Measurements from ENCODE around the gene IGLON5. TPM values are rescaled to one million over a fixed set of nuclear protein-coding genes. Genes with fewer than 3 reads are reported as not detected.
A peak's percentile ranks its signal among the peaks of the same experiment; 100 is the strongest.

IGLON5 gene
- total RNA-seq, 4 donors from 2014 or later = not detected

DNA sequence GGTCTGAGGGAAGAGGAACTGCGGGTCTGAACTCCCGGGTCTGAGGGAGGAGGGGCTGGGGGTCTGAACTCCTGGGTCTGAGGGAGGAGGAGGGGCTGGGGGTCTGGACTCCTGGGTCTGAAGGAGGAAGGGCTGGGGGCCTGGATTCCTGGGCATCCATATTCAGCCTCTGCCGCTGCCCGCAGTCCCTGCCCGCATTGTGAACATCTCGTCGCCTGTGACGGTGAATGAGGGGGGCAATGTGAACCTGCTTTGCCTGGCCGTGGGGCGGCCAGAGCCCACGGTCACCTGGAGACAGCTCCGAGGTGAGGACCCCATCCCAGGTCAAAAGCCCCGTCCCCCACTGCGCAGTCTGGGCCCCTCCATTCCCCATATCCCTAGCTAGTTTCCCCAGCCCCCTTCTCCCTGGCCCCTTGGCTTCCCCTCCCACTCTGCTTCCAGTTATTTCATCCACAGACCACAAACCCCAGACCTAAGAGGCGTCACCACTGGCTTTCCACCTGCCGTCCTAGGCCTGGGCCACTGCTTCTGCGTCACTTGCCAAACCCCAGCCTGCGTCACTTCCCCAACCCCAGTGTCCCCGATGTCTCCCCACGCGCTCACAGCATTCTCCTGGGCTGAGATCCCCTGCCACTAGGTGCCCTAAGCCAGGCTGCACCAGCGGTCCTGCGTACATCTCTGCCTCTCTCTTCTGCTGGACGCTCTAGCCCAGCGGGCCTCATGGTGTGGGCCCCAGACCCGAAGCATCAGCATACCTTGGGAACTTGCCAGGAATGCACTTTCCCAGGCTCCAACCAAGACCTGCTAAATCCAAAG lies 13.9 kb downstream of the IGLON5 start:
- H3K27me3 ChIP-seq = peaks cover 93% of the 10 kb centered on the region
- no peak for ATAC-seq
- H3K27ac ChIP-seq = no peak overlapping the region
- no peaks in the 10 kb centered on the region for H3K9me3 ChIP-seq
- peaks cover 0 to 13% (median 0%) of the 10 kb centered on the region in 3 donors for H3K4me1 ChIP-seq
- no peak overlapping the region for H3K4me3 ChIP-seq
- 56 to 75% methylated on average over 11 to 20 of the region's 26 CpGs for WGBS, 2 donors (ENCODE audit: low coverage in 1 of 2)
- TF ChIP-seq POLR2A (IDR thresholded peaks at IDR 0.05) (no peak), EP300 (IDR thresholded peaks at IDR 0.05) (no peak), POLR2AphosphoS5 (IDR thresholded peaks at IDR 0.05) (no peak)
- TF ChIP-seq, protein P1, sequence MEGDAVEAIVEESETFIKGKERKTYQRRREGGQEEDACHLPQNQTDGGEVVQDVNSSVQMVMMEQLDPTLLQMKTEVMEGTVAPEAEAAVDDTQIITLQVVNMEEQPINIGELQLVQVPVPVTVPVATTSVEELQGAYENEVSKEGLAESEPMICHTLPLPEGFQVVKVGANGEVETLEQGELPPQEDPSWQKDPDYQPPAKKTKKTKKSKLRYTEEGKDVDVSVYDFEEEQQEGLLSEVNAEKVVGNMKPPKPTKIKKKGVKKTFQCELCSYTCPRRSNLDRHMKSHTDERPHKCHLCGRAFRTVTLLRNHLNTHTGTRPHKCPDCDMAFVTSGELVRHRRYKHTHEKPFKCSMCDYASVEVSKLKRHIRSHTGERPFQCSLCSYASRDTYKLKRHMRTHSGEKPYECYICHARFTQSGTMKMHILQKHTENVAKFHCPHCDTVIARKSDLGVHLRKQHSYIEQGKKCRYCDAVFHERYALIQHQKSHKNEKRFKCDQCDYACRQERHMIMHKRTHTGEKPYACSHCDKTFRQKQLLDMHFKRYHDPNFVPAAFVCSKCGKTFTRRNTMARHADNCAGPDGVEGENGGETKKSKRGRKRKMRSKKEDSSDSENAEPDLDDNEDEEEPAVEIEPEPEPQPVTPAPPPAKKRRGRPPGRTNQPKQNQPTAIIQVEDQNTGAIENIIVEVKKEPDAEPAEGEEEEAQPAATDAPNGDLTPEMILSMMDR (IDR thresholded peaks at IDR 0.05) = no peak
- H3K36me3 ChIP-seq = peaks cover 0 to 6% of the 10 kb centered on the region in 2 donors

DNA sequence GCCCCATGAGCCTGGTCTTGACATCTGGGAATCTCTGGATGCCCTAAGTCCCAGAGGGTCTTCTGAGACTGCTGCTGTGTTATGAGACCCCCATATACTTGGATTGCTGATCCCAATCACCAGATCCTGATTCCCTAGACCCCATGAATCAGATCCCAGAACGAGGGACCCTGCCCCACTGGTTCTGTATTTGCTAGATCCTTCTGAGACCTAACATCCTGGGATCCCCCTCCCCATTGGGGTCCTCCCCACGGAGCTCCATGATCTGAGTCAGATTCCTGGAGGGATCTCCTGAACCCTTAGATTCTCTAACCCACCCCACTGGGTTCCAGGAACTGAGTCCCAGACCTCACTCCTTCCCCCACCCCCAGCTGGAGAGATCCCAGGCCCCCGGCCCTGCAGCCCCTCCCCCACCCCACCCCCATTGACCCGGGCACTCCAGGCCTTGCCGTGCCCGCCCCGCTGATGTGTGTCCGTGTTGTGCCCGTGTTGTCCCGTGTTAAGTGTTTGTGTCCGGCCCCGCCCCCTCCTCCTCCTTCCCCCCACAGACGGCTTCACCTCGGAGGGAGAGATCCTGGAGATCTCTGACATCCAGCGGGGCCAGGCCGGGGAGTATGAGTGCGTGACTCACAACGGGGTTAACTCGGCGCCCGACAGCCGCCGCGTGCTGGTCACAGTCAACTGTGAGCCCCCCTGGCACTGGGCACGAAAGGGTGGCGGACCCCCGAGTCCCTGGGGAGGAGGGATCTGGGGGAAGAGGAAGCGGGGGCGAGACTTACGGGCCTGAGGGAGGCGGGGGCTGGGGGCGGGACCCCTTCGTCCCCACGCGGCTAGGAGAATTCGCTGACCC lies 15.0 kb downstream of the IGLON5 start:
- H3K4me1 ChIP-seq = peaks cover 0 to 13% (median 0%) of the 10 kb centered on the region in 3 donors
- H3K9me3 ChIP-seq = peaks cover 0 to 6% (median 0%) of the 10 kb centered on the region in 3 donors
- ATAC-seq = no peak
- no peak overlapping the region for H3K4me3 ChIP-seq
- 26 to 86% methylated on average over 1 to 6 of the region's 36 CpGs for WGBS, 2 donors (ENCODE audit: low coverage in 1 of 2)
- H3K27ac ChIP-seq = no peak overlapping the region
- no peak for TF ChIP-seq POLR2A (IDR thresholded peaks at IDR 0.05)
- TF ChIP-seq EP300 (IDR thresholded peaks at IDR 0.05) = no peak
- TF ChIP-seq POLR2AphosphoS5 (IDR thresholded peaks at IDR 0.05) = no peak
- TF ChIP-seq, protein P1 (IDR thresholded peaks at IDR 0.05) = no peak
- H3K27me3 ChIP-seq = peaks cover 94% of the 10 kb centered on the region
- peaks cover 0 to 16% of the 10 kb centered on the region in 2 donors for H3K36me3 ChIP-seq

DNA sequence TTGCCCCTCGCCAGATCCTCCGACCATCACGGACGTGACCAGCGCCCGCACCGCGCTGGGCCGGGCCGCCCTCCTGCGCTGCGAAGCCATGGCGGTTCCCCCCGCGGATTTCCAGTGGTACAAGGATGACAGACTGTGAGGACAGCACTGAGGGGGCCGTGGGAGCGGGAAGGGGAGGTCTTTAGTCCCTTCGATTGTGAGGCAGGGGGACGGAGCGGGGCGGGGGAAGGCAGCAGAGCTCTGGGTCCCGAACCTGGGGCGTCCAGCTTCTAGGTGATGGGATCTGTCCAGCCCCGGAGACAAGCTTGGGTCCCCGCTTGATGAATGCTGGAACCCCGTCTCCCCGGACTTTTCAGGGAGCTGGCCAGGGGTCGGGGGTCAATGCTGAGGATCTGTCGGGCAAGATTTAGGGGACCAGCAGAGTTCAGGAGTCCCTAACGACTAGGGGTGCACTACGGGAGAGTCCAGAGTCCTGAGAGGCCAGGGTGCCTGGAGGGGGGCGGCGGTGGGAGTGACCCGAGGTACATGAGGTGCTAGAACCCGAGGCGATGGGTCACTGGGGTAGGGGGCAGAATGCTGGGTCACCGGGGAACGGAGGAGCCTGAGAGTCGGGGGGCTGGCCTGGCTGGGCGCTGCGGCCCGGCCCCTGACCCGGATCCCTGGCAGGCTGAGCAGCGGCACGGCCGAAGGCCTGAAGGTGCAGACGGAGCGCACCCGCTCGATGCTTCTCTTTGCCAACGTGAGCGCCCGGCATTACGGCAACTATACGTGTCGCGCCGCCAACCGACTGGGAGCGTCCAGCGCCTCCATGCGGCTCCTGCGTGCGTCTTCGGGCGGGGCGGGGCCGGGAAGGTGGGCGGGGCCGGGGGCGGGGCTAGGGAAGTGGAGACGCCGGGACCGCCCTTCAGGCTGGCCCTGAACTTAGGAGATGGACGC lies 15.9 kb downstream of the IGLON5 start:
- peak; percentile 43 for ATAC-seq
- TF ChIP-seq POLR2A (IDR thresholded peaks at IDR 0.05) (no peak), EP300 (IDR thresholded peaks at IDR 0.05) (no peak), POLR2AphosphoS5 (IDR thresholded peaks at IDR 0.05) (no peak)
- TF ChIP-seq, protein P1 (IDR thresholded peaks at IDR 0.05) = no peak
- peaks cover 0 to 7% (median 0%) of the 10 kb centered on the region in 3 donors for H3K9me3 ChIP-seq
- H3K36me3 ChIP-seq = peaks cover 0 to 25% of the 10 kb centered on the region in 2 donors
- H3K27ac ChIP-seq = no peak overlapping the region
- peaks cover 0 to 13% (median 0%) of the 10 kb centered on the region in 3 donors for H3K4me1 ChIP-seq
- H3K27me3 ChIP-seq = peaks cover 93% of the 10 kb centered on the region
- 2% methylated on average over 6 of the region's 75 CpGs; no CpG with 5 or more reads in 1 of the 2 donors for WGBS, 2 donors (ENCODE audit: low coverage in 1 of 2)
- H3K4me3 ChIP-seq = peak overlapping the region in 1 of 2 donors; percentile 20

DNA sequence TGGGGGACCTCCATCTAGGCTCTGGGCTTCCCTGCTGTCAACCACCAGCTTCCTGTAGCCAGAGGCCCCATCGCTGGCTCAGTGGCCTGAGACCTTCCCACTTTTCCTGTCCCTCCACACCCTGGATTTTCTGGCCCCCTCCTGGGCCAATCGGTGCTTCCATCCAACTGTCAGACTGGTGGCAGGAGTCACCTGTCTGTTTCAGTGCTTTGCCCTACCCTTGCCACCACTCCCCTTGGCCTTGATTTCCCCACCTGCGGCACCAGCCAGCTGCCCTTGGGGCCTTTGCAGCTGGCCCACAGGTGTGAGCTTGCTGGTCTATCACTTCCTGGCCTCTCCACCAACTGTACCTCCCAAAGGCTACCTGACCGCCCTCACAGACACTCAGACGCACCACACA lies 18.0 kb downstream of the IGLON5 start:
- TF ChIP-seq, protein P1 (IDR thresholded peaks at IDR 0.05) = no peak
- TF ChIP-seq EP300 (IDR thresholded peaks at IDR 0.05) (no peak), POLR2AphosphoS5 (IDR thresholded peaks at IDR 0.05) (no peak)
- WGBS, 2 donors (ENCODE audit: low coverage in 1 of 2) = 76 to 79% methylated on average over 3 to 4 of the region's 5 CpGs
- ATAC-seq = no peak
- peaks cover 73% of the 10 kb centered on the region for H3K27me3 ChIP-seq
- peaks cover 0 to 13% (median 0%) of the 10 kb centered on the region in 3 donors for H3K4me1 ChIP-seq
- peaks cover 0 to 7% (median 0%) of the 10 kb centered on the region in 3 donors for H3K9me3 ChIP-seq
- peaks cover 0 to 43% of the 10 kb centered on the region in 2 donors for H3K36me3 ChIP-seq
- H3K27ac ChIP-seq = no peak overlapping the region
- no peak overlapping the region for H3K4me3 ChIP-seq

All from gastroesophageal sphincter (tissue), 4 donors.